Calu3 (cell line): Measurements from ENCODE around the gene PRPF4. TPM values are rescaled to one million over a fixed set of nuclear protein-coding genes. Genes with fewer than 3 reads are reported as not detected.
A peak's percentile ranks its signal among the peaks of the same experiment; 100 is the strongest.

Experiments used
- BruUV-seq: library from RNA; stranded (reverse); fragments of 400-500 nt; replicated peaks from 2 replicates; lab custom pipeline; 2021; lab: Mats Ljungman, UMichigan
- CTCF ChIA-PET: fragments of 300-600 bp; sonication (Branson Sonifier 250); formaldehyde crosslinking; loops from one replicate; lab custom pipeline; 2022; ENCODE audit warnings: antibody characterized with exemption; lab: Charles Lee
- DNase-seq: peaks from one replicate; pipeline ENCODE4 v3.0.0; 2022
- H3K27ac Mint-ChIP-seq: one replicate; pipeline ENCODE4 v1.8.0; 2022; ENCODE audit warnings: mixed read lengths; ENCODE audit not compliant: unreplicated experiment
- H3K27me3 Mint-ChIP-seq: one replicate; pipeline ENCODE4 v1.8.0; 2022; ENCODE audit warnings: mixed read lengths; ENCODE audit not compliant: unreplicated experiment
- H3K36me3 Mint-ChIP-seq: one replicate; pipeline ENCODE4 v1.8.0; 2022; ENCODE audit warnings: mild to moderate bottlenecking, moderate library complexity, mixed read lengths; ENCODE audit not compliant: insufficient read depth, unreplicated experiment
- H3K4me1 Mint-ChIP-seq: one replicate; pipeline ENCODE4 v1.8.0; 2022; ENCODE audit warnings: mild to moderate bottlenecking, low read depth, mixed read lengths; ENCODE audit not compliant: unreplicated experiment
- H3K4me3 Mint-ChIP-seq: one replicate; pipeline ENCODE4 v1.8.0; 2022; ENCODE audit warnings: mild to moderate bottlenecking, low read depth, moderate library complexity, mixed read lengths; ENCODE audit not compliant: unreplicated experiment
- H3K9me3 Mint-ChIP-seq: one replicate; pipeline ENCODE4 v1.8.0; 2022; ENCODE audit warnings: low read depth, mixed read lengths; ENCODE audit not compliant: unreplicated experiment
- intact Hi-C: fragments of 100-400 bp; cut with micrococcal nuclease; formaldehyde crosslinking; loops from one replicate; pipeline ENCODE4 v1.10.0; 2022; ENCODE audit not compliant: unreplicated experiment
- total RNA-seq: library from RNA; stranded (reverse); gene quantifications from 2 replicates; pipeline ENCODE4 v1.2.3, GENCODE V29; 2022
- TF ChIP-seq, protein P1 (sequence below): fragments of 200-600 bp; IDR thresholded peaks from one replicate; pipeline ENCODE4 v1.8.0; 2022; ENCODE audit warnings: antibody characterized with exemption; ENCODE audit not compliant: unreplicated experiment

The PRPF4 gene
- total RNA-seq, 1 experiment from 2014 or later = 23.7 TPM

DNA sequence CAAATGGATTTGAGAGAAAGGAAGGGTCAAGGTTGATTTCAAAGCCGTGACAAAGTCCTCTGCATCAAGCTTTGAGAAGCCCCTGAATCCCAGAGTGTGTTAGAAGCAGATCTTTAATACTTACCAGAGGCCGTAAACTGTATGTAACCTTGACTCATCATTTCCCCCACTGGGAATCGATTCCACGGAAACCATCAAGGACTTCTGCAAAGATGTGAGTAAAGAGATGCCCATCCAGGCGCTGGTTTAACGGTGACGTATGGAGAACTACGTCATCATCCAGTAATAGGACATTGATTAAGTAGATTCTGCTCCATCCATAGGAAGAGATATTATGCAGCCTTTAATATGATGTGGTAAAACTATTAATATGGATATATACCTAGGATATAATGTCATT, 26.1 kb downstream of the PRPF4 start:
- no peaks in the 10 kb centered on the region for H3K9me3 Mint-ChIP-seq
- peaks cover 12% of the 10 kb centered on the region for H3K27me3 Mint-ChIP-seq
- H3K27ac Mint-ChIP-seq = no peak overlapping the region
- peaks cover 19% of the 10 kb centered on the region for H3K4me1 Mint-ChIP-seq
- TF ChIP-seq, protein P1, sequence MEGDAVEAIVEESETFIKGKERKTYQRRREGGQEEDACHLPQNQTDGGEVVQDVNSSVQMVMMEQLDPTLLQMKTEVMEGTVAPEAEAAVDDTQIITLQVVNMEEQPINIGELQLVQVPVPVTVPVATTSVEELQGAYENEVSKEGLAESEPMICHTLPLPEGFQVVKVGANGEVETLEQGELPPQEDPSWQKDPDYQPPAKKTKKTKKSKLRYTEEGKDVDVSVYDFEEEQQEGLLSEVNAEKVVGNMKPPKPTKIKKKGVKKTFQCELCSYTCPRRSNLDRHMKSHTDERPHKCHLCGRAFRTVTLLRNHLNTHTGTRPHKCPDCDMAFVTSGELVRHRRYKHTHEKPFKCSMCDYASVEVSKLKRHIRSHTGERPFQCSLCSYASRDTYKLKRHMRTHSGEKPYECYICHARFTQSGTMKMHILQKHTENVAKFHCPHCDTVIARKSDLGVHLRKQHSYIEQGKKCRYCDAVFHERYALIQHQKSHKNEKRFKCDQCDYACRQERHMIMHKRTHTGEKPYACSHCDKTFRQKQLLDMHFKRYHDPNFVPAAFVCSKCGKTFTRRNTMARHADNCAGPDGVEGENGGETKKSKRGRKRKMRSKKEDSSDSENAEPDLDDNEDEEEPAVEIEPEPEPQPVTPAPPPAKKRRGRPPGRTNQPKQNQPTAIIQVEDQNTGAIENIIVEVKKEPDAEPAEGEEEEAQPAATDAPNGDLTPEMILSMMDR = no peak
- BruUV-seq = no TSS peak
- CTCF ChIA-PET = interaction anchor here (0.5 kb wide), 1 partner anchor 62 kb away, joined by 4 read pairs; no protein-coding TSS in a partner anchor
- intact Hi-C loops = no loop called here
- no peak overlapping the region for H3K4me3 Mint-ChIP-seq
- no peak for DNase-seq
- H3K36me3 Mint-ChIP-seq = no peaks in the 10 kb centered on the region

DNA sequence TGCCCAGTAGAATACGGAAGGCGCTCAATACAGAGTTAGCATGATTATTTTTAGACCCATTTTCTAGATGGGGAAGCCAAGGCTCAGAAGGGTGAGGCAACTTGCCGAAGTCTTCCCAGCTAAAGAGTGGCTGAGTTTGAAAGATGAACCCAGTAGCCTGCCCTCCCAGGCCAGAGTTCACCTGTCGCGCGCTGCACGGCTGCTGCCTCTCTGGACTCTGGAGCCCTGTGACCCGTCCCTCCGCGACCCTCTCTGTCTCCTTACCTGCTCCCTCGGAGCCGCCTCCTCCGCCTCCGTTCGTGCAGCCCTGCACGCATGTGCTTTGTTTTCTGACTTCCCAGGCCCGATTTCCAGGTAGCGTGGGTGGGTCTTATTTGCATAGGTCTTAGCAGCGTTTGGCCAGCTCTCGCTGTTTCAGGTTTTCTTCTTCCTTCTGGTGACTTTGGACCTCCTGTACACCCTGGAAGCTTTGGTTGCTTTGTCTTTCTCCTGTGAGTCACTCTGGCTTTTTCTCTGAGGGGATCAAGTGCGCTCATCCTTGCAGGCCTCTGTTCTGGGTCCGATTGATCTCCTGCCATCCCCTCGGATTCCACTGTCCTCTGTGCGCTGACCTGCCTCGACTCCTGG, 27.4 kb downstream of the PRPF4 start, which contains the start of gene RNF183:
Gene RNF183, minus strand, starts transcription at position 585 of the 627 bp plus-strand sequence. CDS start 5,192 bp downstream, outside the sequence.
- intact Hi-C loops = no loop called here
- TF ChIP-seq, protein P1 = no peak

DNA sequence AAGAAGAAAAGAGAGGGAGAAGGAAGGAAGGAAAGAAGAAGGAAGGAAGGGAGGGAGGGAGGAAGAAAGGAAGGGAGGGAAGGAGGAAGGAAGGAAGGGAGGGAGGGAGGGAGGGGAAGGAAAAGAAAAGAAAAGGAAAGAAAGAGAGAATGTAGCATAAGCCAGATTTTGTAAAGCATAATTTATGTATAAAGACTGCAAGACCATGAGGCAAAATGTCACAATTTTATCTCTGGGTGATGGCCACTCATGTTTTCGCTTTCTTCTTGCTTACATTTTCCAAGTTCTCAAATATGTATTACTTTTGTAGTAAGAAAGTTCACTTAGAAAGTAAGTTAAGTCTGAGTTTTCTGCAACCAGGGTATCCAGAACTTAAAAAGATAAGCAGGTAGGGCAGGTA, 31.1 kb downstream of the PRPF4 start:
- Mint-ChIP-seq H3K36me3 (no peaks in the 10 kb centered on the region), H3K27me3 (no peaks in the 10 kb centered on the region), H3K4me3 (no peak overlapping the region), H3K4me1 (peaks cover 8% of the 10 kb centered on the region), H3K9me3 (no peaks in the 10 kb centered on the region), H3K27ac (no peak overlapping the region)
- BruUV-seq = no TSS peak
- no peak for DNase-seq
- intact Hi-C loops = no loop called here
- CTCF ChIA-PET = no interaction called here
- TF ChIP-seq, protein P1 = no peak

More for the DNA sequence above, 27.4 kb downstream of the PRPF4 start, which contains the start of gene RNF183:
- Mint-ChIP-seq H3K9me3 (no peaks in the 10 kb centered on the region), H3K4me3 (peak within 1 kb of the TSS; percentile 55), H3K27me3 (peaks cover 12% of the 10 kb centered on the region), H3K36me3 (no peaks in the 10 kb centered on the region), H3K27ac (peak within 1 kb of the TSS; percentile 41), H3K4me1 (peaks cover 19% of the 10 kb centered on the region)
- CTCF ChIA-PET = no interaction called here
- DNase-seq = peak; percentile 27
- BruUV-seq = no TSS peak

DNA sequence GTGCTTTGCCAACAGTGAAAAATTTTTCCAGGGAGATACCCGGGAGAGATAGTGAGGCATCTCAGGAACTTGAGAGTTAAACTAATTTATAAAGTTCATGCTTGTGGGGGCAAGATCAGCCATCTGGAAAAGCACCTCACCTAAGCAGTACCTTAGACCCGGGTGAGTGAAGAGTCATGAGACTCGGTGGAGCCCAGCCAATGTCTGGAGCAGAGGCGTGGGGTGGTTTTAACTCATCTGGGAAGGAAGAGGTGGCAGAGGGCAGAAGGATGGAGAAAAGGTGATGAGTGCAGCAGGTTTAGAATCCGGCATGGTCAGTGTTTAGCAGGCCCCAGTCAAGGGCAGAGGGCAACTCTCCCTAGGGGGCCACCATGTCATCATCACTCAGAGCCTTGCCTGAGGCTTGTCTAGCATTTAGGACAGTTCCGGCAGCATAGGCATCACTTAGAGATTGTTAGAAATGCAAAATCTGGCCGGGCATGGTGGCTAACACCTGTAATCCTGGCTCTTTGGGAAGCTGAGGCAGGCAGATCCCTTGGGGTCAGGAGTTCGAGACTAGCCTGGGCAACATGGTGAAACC, 32.0 kb downstream of the PRPF4 start:
- Mint-ChIP-seq H3K4me3 (no peak overlapping the region), H3K9me3 (no peaks in the 10 kb centered on the region), H3K4me1 (peaks cover 8% of the 10 kb centered on the region), H3K27ac (no peak overlapping the region), H3K36me3 (no peaks in the 10 kb centered on the region), H3K27me3 (no peaks in the 10 kb centered on the region)
- BruUV-seq = no TSS peak
- DNase-seq = no peak
- intact Hi-C loops = no loop called here
- TF ChIP-seq, protein P1 = no peak
- CTCF ChIA-PET = no interaction called here
